ENCODE data around the gene MACF1. TPM values are rescaled to one million over a fixed set of nuclear protein-coding genes. Genes with fewer than 3 reads are reported as not detected.

The MACF1 gene
- total RNA-seq, 1 experiment from 2014 or later, result 190 TPM

- no peak overlapping the region for H3K4me3 Mint-ChIP-seq
These were observed 304.4 kb downstream of the MACF1 start for GRCh38 chr1:39508857-39509305.

More at GRCh38 chr1:39508857-39509305, 304.4 kb downstream of the MACF1 start:
- H3K23ac ChIP-seq (ENCODE audit: insufficient read length, low read depth, low read length), result no peak overlapping the region
- no peak overlapping the region for H3K9ac ChIP-seq (ENCODE audit: extremely low read depth, insufficient read length, low read length)
- WGBS (ENCODE audit: extremely low coverage, insufficient read length, low lambda C conversion rate), result no CpG with 5 or more reads among the region's 11 CpGs
- H3K79me2 ChIP-seq (ENCODE audit: insufficient read depth, low read length), result no peaks in the 10 kb centered on the region
- no peaks in the 10 kb centered on the region for H3K23me2 ChIP-seq (ENCODE audit: insufficient read length, low read depth, low read length, poor library complexity, severe bottlenecking)
- no peak overlapping the region for H3K56ac ChIP-seq (ENCODE audit: insufficient read length, low read depth, low read length)
- no peak overlapping the region for H4K5ac ChIP-seq (ENCODE audit: insufficient read length, low read depth, low read length)
- no peaks in the 10 kb centered on the region; the same call in 1 of the 2 replicates for H3K27me3 ChIP-seq (ENCODE audit: insufficient read depth, low read length)
- no peak overlapping the region for H2BK12ac ChIP-seq (ENCODE audit: insufficient read length, low read depth, low read length)
- no peak overlapping the region for H3K4me2 ChIP-seq (ENCODE audit: insufficient read depth, insufficient read length, low read length)
- no peak overlapping the region for H3K18ac ChIP-seq (ENCODE audit: insufficient read length, low read depth, low read length)
- no peak overlapping the region for H2AK5ac ChIP-seq (ENCODE audit: insufficient read length, low read length)
- no peak overlapping the region for H3K27ac Mint-ChIP-seq
- H4K91ac ChIP-seq (ENCODE audit: insufficient read length, low read depth, low read length), result no peak overlapping the region
- no peak for DNase-seq
- no peak overlapping the region for H2BK20ac ChIP-seq (ENCODE audit: low read depth, low read length, poor library complexity, severe bottlenecking)
- no peaks in the 10 kb centered on the region for H4K20me1 ChIP-seq (ENCODE audit: control insufficient read depth, insufficient read depth, insufficient read length)
- H3K9me3 ChIP-seq (ENCODE audit: control insufficient read depth, low read depth, low read length), result no peaks in the 10 kb centered on the region
- H2BK120ac ChIP-seq (ENCODE audit: low read depth, low read length, poor library complexity, severe bottlenecking), result no peak overlapping the region
- no peaks in the 10 kb centered on the region for H3K36me3 Mint-ChIP-seq (ENCODE audit: insufficient read depth in 1 of 3, low read depth in 3 of 3)
- H2BK5ac ChIP-seq (ENCODE audit: insufficient read length, low read length), result no peak overlapping the region
- H2AFZ ChIP-seq (ENCODE audit: low read length), result no peak overlapping the region
- no peak overlapping the region for H2BK15ac ChIP-seq (ENCODE audit: low read depth, low read length)
- TF ChIP-seq, protein P1, sequence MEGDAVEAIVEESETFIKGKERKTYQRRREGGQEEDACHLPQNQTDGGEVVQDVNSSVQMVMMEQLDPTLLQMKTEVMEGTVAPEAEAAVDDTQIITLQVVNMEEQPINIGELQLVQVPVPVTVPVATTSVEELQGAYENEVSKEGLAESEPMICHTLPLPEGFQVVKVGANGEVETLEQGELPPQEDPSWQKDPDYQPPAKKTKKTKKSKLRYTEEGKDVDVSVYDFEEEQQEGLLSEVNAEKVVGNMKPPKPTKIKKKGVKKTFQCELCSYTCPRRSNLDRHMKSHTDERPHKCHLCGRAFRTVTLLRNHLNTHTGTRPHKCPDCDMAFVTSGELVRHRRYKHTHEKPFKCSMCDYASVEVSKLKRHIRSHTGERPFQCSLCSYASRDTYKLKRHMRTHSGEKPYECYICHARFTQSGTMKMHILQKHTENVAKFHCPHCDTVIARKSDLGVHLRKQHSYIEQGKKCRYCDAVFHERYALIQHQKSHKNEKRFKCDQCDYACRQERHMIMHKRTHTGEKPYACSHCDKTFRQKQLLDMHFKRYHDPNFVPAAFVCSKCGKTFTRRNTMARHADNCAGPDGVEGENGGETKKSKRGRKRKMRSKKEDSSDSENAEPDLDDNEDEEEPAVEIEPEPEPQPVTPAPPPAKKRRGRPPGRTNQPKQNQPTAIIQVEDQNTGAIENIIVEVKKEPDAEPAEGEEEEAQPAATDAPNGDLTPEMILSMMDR (conservative IDR thresholded peaks at IDR 0.05), result no peak
- no peak overlapping the region for H3T11ph ChIP-seq (ENCODE audit: low read length)
- H3K27me3 Mint-ChIP-seq (ENCODE audit: low read depth), result peaks cover 20% of the 10 kb centered on the region
- H3K4me1 ChIP-seq (ENCODE audit: insufficient read depth, low read length), result no peaks in the 10 kb centered on the region
- no peak overlapping the region for H3K14ac ChIP-seq (ENCODE audit: insufficient read depth, low read length)
- no peaks in the 10 kb centered on the region for H3K9me3 Mint-ChIP-seq
- peaks cover 10 to 11% of the 10 kb centered on the region in 2 experiments for H3K4me1 Mint-ChIP-seq
- H3K4ac ChIP-seq (ENCODE audit: low read depth, low read length), result no peak overlapping the region
- H3K79me1 ChIP-seq (ENCODE audit: insufficient read depth, low read depth, low read length, poor library complexity, severe bottlenecking), result no peaks in the 10 kb centered on the region
- H4K8ac ChIP-seq (replicated peaks; ENCODE audit: insufficient read length, low read depth, low read length), result no peak overlapping the region
- no peak overlapping the region for H3K27ac ChIP-seq (ENCODE audit: insufficient read length, low read depth, low read length)
